Duodenal mucosa (tissue), 2 donors: Measurements from ENCODE around the gene WLS.
A peak's percentile ranks its signal among the peaks of the same experiment; 100 is the strongest.

Experiments
- H3K27ac ChIP-seq: one replicate; pipeline ENCODE4 v1.7.0; 2013; ENCODE audit warnings: low read depth, low read length
- H3K27me3 ChIP-seq, 2 donors: one replicate each; pipeline ENCODE4 v1.7.0; 2013; ENCODE audit warnings: low read length in 2 of 2, control low read depth in 1 of 2; ENCODE audit not compliant: insufficient read depth in 2 of 2, control insufficient read depth in 1 of 2
- H3K36me3 ChIP-seq, 2 donors: one replicate each; pipeline ENCODE4 v1.7.0; 2013; ENCODE audit warnings: low read length in 2 of 2, control low read depth in 1 of 2; ENCODE audit not compliant: insufficient read depth in 2 of 2, control insufficient read depth in 1 of 2
- H3K4me1 ChIP-seq, 2 donors: one replicate each; pipeline ENCODE4 v1.7.0; 2013; ENCODE audit warnings: low read length in 2 of 2, control low read depth in 1 of 2; ENCODE audit not compliant: insufficient read depth in 2 of 2, control insufficient read depth in 1 of 2
- H3K4me3 ChIP-seq, 2 donors: one replicate each; pipeline ENCODE4 v1.7.0; 2013; ENCODE audit warnings: low read length in 2 of 2, low read depth in 1 of 2
- H3K9ac ChIP-seq, 2 donors: one replicate each; pipeline ENCODE4 v1.7.0; 2013; ENCODE audit warnings: low read length in 2 of 2, low read depth in 1 of 2
- H3K9me3 ChIP-seq, 2 donors: one replicate each; pipeline ENCODE4 v1.7.0; 2013; ENCODE audit warnings: low read length in 2 of 2, control low read depth in 1 of 2; ENCODE audit not compliant: control insufficient read depth in 1 of 2

WLS gene

GRCh38 chr1:68142036-68142435 is 90.3 kb downstream of the WLS start:
- peaks cover 0 to 18% of the 10 kb centered on the region in 2 donors for H3K36me3 ChIP-seq
- peak overlapping the region; percentile 33 for H3K27ac ChIP-seq
- no peak overlapping the region for H3K9ac ChIP-seq

GRCh38 chr1:68141071-68142021 is 91.0 kb downstream of the WLS start:
- Histone ChIP-seq H3K27me3 (no peaks in the 10 kb centered on the region), H3K9me3 (no peaks in the 10 kb centered on the region), H3K36me3 (peaks cover 0 to 24% of the 10 kb centered on the region in 2 donors), H3K9ac (no peak overlapping the region), H3K4me1 (peaks cover 18 to 27% of the 10 kb centered on the region in 2 donors), H3K4me3 (no peak overlapping the region), H3K27ac (peak overlapping the region; percentile 47)

More at GRCh38 chr1:68142036-68142435, 90.3 kb downstream of the WLS start:
- H3K9me3 ChIP-seq: no peaks in the 10 kb centered on the region
- H3K4me1 ChIP-seq: peaks cover 18 to 27% of the 10 kb centered on the region in 2 donors
- no peak overlapping the region for H3K4me3 ChIP-seq
- no peaks in the 10 kb centered on the region for H3K27me3 ChIP-seq

- H3K36me3 ChIP-seq: peaks cover 0 to 25% of the 10 kb centered on the region in 2 donors
- peaks cover 10 to 22% of the 10 kb centered on the region in 2 donors for H3K4me1 ChIP-seq
- H3K27ac ChIP-seq: no peak overlapping the region
These were observed 91.8 kb downstream of the WLS start for GRCh38 chr1:68140536-68140935.

GRCh38 chr1:68136187-68136586 is 96.1 kb downstream of the WLS start:
- H3K36me3 ChIP-seq: peaks cover 0 to 30% of the 10 kb centered on the region in 2 donors

More at GRCh38 chr1:68140536-68140935, 91.8 kb downstream of the WLS start:
- Histone ChIP-seq H3K27me3 (no peaks in the 10 kb centered on the region), H3K9ac (no peak overlapping the region), H3K4me3 (no peak overlapping the region), H3K9me3 (no peaks in the 10 kb centered on the region)

GRCh38 chr1:68132426-68133130 is 99.7 kb downstream of the WLS start:
- Histone ChIP-seq H3K9me3 (no peaks in the 10 kb centered on the region), H3K27ac (no peak overlapping the region), H3K9ac (no peak overlapping the region), H3K27me3 (no peaks in the 10 kb centered on the region), H3K4me1 (no peaks in the 10 kb centered on the region), H3K36me3 (peaks cover 0 to 26% of the 10 kb centered on the region in 2 donors), H3K4me3 (no peak overlapping the region)

More at GRCh38 chr1:68136187-68136586, 96.1 kb downstream of the WLS start:
- peaks cover 0 to under 1% of the 10 kb centered on the region in 2 donors for H3K4me1 ChIP-seq
- no peaks in the 10 kb centered on the region for H3K9me3 ChIP-seq
- H3K4me3 ChIP-seq: no peak overlapping the region
- no peak overlapping the region for H3K27ac ChIP-seq
- no peaks in the 10 kb centered on the region for H3K27me3 ChIP-seq
- H3K9ac ChIP-seq: no peak overlapping the region

- H3K36me3 ChIP-seq: peaks cover 0 to 21% of the 10 kb centered on the region in 2 donors
- no peak overlapping the region for H3K27ac ChIP-seq
- no peaks in the 10 kb centered on the region for H3K27me3 ChIP-seq
- H3K4me1 ChIP-seq: no peaks in the 10 kb centered on the region
- no peaks in the 10 kb centered on the region for H3K9me3 ChIP-seq
- H3K4me3 ChIP-seq: no peak overlapping the region
- no peak overlapping the region for H3K9ac ChIP-seq
These were observed 101.1 kb downstream of the WLS start for GRCh38 chr1:68131261-68131660.

- Histone ChIP-seq H3K36me3 (peaks cover 0 to 26% of the 10 kb centered on the region in 2 donors), H3K4me3 (no peak overlapping the region), H3K9ac (no peak overlapping the region), H3K27me3 (no peaks in the 10 kb centered on the region), H3K27ac (no peak overlapping the region), H3K4me1 (no peaks in the 10 kb centered on the region), H3K9me3 (no peaks in the 10 kb centered on the region)
These were observed 102.6 kb downstream of the WLS start for GRCh38 chr1:68129536-68130250.

- Histone ChIP-seq H3K4me3 (no peak overlapping the region), H3K9ac (no peak overlapping the region), H3K27ac (no peak overlapping the region), H3K4me1 (no peaks in the 10 kb centered on the region), H3K27me3 (no peaks in the 10 kb centered on the region), H3K9me3 (no peaks in the 10 kb centered on the region), H3K36me3 (peaks cover 0 to 21% of the 10 kb centered on the region in 2 donors)
These were observed 103.5 kb downstream of the WLS start for GRCh38 chr1:68128820-68129219.

- no peak overlapping the region for H3K9ac ChIP-seq
- no peaks in the 10 kb centered on the region for H3K27me3 ChIP-seq
- no peaks in the 10 kb centered on the region for H3K4me1 ChIP-seq
- H3K36me3 ChIP-seq: peaks cover 0 to 19% of the 10 kb centered on the region in 2 donors
- H3K27ac ChIP-seq: no peak overlapping the region
- no peaks in the 10 kb centered on the region for H3K9me3 ChIP-seq
- H3K4me3 ChIP-seq: no peak overlapping the region
These were observed 104.2 kb downstream of the WLS start for GRCh38 chr1:68128157-68128556.
